ENCODE measurements around the gene GFER. TPM values are rescaled to one million over a fixed set of nuclear protein-coding genes. Genes with fewer than 3 reads are reported as not detected.

GFER gene
- polyA plus RNA-seq, 3 donors, result 26.1 to 35.9 (median 31.6) TPM

GRCh38 chr16:1968146-1968953 is 15.6 kb upstream of the GFER start:
- DNase-seq, result no peak

- peak; percentile 94 for DNase-seq
Observed at GRCh38 chr16:1971796-1972489, 12.1 kb upstream of the GFER start, which contains the start of gene TBL3. TBL3 (plus strand) TSS chr16:1972053; CDS start chr16:1972165, 112 bp downstream.

DNA sequence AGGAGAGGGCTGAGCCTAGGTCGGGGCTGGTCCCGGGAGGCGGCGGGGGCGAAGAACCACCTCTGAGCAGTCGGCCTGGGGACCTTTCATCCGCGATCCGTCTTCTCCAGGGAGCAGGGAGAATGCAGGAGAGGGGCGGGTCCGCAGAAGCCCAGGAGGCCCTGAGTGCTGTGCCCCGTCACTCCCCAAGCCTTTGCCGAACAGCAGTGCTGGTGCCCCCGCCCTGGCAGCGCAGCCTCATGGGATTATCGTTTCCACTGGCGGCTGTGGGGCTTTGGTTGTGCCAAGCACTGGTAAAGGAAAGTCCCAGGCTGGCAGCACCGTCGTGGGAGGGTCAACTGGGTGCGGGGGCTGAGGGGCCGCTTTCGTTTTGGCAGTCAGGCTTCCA is 11.5 kb upstream of the GFER start:
- DNase-seq, result no peak

- DNase-seq, result no peak
Observed at GRCh38 chr16:1973461-1974156, 10.4 kb upstream of the GFER start.

- DNase-seq, result no peak
Observed at GRCh38 chr16:1974157-1975070, 9.6 kb upstream of the GFER start.

DNA sequence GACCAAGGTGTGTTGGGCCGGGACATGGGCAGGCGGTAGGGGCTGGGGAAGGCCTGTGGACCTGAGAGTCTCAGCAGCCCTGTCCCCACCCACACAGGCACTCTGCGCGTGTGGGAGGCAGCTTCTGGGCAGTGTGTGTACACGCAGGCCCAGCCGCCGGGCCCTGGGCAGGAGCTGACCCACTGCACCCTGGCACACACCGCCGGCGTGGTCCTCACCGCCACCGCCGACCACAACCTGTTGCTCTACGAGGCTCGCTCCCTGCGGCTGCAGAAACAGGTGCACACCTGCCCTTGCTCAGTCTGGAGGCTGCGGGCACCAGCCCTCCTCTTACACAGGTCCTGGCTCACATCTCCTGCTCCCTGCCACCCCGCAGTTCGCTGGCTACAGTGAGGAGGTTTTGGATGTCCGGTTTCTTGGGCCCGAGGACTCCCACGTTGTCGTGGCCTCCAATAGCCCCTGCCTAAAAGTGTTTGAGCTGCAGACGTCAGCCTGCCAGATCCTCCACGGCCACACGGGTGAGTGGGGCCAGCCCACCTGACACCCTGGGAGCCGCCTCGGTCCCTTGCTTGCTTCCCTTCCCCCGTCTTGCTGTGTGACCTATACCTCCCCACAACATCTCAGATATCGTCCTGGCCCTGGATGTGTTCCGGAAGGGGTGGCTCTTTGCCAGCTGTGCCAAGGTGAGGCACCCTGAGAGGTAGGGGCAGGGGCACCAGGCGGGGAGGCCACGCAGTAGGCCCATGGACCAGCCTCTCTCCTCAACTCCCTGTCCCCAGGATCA is 8.4 kb upstream of the GFER start:
- DNase-seq, result no peak

DNA sequence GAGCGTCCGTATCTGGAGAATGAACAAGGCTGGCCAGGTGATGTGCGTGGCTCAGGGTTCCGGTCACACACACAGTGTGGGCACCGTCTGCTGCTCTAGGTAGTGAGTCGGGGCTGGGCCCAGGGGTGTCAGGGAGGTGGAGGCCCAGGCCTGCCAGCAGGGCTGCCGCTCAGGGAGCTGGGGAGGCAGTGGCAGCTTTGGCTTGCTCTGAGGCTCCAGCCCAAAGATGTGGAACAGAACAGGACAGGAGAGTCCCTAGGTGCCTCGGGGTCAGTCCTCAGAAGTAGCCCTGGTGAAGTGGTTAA is 7.8 kb upstream of the GFER start:
- DNase-seq, result no peak

- no peak for DNase-seq
Observed at GRCh38 chr16:1976951-1977874, 6.8 kb upstream of the GFER start.

DNA sequence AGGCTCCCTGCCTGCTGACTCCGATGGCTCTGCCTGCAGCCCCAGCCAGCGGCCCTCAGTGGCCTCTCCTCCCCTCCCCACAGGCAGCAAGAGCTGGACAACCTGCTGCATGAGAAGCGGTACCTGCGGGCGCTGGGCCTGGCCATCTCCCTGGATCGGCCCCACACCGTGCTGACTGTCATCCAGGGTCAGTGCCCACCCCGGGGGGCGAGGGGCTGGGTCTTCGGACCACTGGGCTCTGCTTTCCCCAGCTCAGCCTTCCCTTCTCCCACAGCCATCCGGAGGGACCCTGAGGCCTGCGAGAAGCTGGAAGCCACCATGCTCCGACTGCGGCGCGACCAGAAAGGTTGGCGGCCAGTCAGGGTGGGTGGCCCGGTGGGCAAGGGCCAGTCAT is 6.1 kb upstream of the GFER start:
- no peak for DNase-seq

DNA sequence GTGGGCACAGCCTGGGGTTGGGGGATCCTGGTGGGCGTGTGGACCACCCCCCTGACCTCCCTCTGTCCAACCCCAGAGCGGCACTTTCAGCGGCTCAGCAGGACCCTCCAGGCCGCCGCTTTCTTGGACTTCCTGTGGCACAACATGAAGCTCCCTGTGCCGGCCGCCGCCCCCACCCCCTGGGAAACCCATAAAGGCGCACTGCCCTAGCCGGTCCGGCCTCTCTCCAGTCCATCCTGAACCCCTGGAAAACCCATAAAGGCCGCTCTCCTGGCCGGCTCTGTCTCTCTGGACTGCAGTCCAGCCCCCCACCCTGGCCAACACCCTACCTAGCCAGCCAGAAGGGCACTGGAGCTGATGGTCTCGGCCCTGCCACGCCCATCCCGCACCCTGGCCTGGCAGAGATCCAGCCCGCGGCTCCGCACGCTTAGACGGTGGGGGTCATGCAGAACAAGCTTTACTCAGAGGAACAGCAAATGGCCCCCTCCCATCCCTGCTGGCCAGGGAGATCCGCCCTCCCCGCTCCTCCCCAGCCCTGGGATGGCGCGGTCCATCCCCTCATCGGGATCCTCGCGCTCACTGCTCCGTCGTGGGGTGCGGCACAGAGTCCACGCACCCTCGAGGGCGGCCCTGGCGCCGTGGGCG is 5.4 kb upstream of the GFER start:
- no peak for DNase-seq

GRCh38 chr16:1979271-1980029 is 4.5 kb upstream of the GFER start:
- DNase-seq, result no peak

DNA sequence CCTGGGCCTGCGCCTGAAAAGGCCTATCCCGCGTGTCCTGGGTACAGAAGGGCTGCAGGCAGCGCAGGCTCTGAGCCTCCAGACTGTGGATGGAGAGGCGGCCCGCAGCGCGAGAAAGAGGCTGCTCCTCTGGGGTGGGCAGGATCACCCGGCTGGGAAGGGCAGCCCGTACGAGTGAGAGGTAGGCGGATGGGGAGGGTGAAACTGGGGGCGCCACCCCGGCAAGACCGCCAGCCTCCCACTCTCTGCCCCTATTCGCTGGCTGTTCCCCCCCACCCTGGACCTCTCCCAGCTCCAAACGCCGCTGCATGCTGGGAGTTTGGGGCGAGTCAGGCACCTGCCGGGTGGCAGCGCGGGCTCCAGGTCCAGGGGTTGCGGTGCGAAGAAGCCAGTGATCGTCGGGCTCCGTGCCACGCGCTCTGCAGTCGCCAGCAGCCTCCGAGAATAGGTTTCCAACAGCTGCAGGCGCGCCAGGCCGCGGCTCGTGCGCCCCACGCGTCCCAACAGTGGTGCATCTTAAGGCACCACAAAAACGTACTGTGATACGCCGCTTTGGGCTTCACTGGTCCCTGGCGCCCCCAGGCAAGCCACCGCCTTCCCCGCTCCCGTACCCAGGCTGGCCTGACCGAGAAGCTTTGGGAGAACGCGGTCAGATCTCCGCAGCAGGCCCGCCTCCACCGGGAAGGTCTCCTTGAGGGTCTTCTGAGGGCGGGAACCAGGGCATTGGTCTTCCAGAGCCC is 3.8 kb upstream of the GFER start:
- DNase-seq, result no peak

DNA sequence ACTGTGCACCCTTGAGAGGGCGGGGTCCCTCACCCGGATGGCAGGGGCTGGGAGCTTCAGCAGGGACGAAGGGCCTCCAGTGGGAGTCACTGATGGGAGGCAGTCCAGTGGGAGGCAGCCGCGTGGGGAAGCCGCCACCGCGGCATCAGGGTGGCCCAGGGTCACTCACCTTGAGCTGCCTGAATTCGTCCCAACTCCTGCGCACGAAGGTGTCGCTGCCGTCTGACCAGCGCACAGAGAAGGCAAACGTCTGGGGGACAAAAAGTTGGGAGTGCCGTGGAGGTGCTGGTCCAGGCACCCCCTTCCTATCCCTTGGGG is 3.3 kb upstream of the GFER start:
- DNase-seq, result no peak

DNA sequence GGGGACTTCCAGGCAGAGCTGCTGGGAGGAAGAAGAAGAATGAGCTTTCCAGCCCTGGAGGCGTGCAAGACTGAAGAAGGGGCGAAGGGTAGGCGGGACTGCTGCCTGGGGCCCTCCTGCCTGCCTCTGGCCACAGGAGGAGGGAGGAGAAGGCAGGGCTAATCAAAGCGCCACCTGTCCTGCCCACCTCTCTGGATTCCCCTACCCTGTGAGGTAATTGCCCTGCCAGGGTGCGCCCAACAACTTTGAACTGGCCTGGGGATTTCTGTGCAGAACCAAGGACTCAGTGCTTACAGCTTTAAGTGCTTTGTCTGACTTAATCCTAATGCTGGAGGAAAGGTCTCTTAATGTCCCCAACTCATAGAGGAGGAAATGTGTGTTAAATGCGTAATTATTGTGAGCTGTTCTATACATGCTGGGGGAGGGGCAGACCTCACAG is 2.6 kb upstream of the GFER start, which contains the start of gene NOXO1:
TSS of gene NOXO1 (minus strand) at position 72 of the 439 bp plus-strand sequence. CDS start 290 bp downstream, outside the sequence.
- no peak for DNase-seq

GRCh38 chr16:1982013-1982433 is 2.0 kb upstream of the GFER start:
- no peak for DNase-seq

DNA sequence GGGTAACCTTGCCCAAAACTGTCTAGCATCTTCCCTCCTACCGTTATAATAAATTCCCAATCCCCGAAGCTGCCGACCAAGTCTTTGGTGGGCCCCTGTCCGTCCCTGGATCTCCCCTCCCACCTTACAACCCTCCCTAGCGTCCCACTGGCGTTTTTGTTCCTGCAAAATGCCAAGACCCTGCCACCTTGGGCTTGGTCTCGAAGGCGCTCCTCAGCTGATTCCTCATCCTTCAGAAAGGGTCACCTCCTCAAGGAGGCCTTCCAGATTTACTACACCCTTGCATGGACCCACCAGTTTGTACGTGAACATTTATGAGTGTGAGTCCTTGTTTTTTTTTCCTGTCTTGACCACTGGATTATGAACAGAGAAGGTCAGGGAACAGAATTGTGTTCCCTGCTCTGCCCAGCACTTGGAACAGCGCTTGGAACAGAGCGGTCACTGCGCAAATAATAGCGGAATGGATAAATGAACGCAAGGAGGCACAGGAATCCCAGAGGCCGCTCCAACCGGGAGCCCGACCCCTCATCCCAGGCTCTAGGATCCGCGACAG is 926 bp upstream of the GFER start:
- no peak for DNase-seq

Measured in renal pelvis (tissue), 4 donors.